Esophagus squamous epithelium (tissue), 5 donors: ENCODE measurements around the gene XPNPEP3. TPM values are rescaled to one million over a fixed set of nuclear protein-coding genes. Genes with fewer than 3 reads are reported as not detected.

Experiments
- DNase-seq: peaks from one replicate; lab custom pipeline; 2025; lab: John Stamatoyannopoulos, UW
- H3K27ac ChIP-seq, 4 donors: fragments of 200-600 bp; sonication (generic); one replicate each; pipeline ENCODE4 v1.5.1; 2016 to 2019; ENCODE audit warnings: mild to moderate bottlenecking in 1 of 4
- H3K27me3 ChIP-seq, 4 donors: fragments of 200-600 bp; sonication (generic); 1 replicate in 3 of 4; 2 replicates in 1 of 4; pipeline versions ENCODE4 v1.5.1 to v1.6.0; 2017 to 2021; ENCODE audit warnings: antibody characterized with exemption in 1 of 4
- H3K36me3 ChIP-seq, 3 donors: fragments of 200-600 bp; sonication (generic); one replicate each; pipeline ENCODE4 v1.5.1; 2016 to 2019
- H3K4me1 ChIP-seq, 3 donors: fragments of 200-600 bp; sonication (generic); one replicate each; pipeline ENCODE4 v1.5.1; 2017 to 2019
- H3K4me3 ChIP-seq, 4 donors: fragments of 200-600 bp; sonication (generic); 1 replicate in 3 of 4; 2 replicates in 1 of 4; pipeline ENCODE4 v1.5.1; 2016 to 2019; ENCODE audit warnings: mild to moderate bottlenecking in 2 of 4, moderate library complexity in 1 of 4
- H3K9me3 ChIP-seq, 3 donors: fragments of 200-600 bp; sonication (generic); one replicate each; pipeline ENCODE4 v1.5.1; 2016 to 2019
- POLR2A ChIP-seq, 4 donors: fragments of 450-650 bp; IDR thresholded peaks; one replicate each; pipeline ENCODE4 v1.6.1; 2017; ENCODE audit warnings: antibody characterized with exemption in 4 of 4, mild to moderate bottlenecking in 4 of 4, moderate library complexity in 3 of 4
- WGBS, 2 donors: methylation state at CpG; one replicate each; pipeline ENCODE4 v1.1.5; 2018; 5-methylcytosine and 5-hydroxymethylcytosine counted together
- intact Hi-C: fragments of 100-400 bp; cut with DNase I; formaldehyde crosslinking; loops from one replicate; pipeline ENCODE4 v1.15.0; 2022
- total RNA-seq, 4 donors: library from RNA; depleted of rRNA; stranded (reverse); fragments of >200 nt; gene quantifications; one replicate each; pipeline ENCODE4 v1.1.0, GENCODE V29; 2016
- TF ChIP-seq, protein P1 (sequence below), 6 experiments: fragments of 450-650 bp in 4 of 6; fragments of 200-600 bp in 2 of 6; sonication (generic) in 2 of 6; IDR thresholded peaks; one replicate each; pipeline ENCODE4 v1.5.1; 2016 to 2019; ENCODE audit warnings: antibody characterized with exemption in 6 of 6, mild to moderate bottlenecking in 4 of 6, moderate library complexity in 4 of 6
- donor health status: DM: yes; HTN: yes; CAD: no.

The XPNPEP3 gene
- total RNA-seq, 4 donors from 2014 or later, result 6.9 to 16.1 (median 9.0) TPM

DNA sequence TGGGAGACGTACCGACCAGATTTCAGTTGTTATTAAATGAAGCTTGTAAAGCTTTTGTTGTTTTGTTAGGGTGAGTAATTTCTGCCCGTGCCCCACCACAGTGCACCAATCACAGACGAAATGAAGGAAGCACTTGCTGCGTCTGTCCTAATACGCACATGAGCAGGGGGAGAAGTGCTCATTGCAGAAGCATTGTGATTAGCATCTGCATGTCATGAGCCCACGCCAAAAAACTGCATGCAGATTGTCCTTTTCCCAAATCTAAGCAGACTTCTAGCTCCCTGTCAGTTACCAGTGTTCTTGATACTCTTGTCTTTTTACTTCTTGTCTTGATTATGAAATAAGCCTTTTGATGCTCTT, 109.8 kb downstream of the XPNPEP3 start:
- no peak overlapping the region for H3K4me3 ChIP-seq
- no peaks in the 10 kb centered on the region for H3K4me1 ChIP-seq
- TF ChIP-seq, protein P1, sequence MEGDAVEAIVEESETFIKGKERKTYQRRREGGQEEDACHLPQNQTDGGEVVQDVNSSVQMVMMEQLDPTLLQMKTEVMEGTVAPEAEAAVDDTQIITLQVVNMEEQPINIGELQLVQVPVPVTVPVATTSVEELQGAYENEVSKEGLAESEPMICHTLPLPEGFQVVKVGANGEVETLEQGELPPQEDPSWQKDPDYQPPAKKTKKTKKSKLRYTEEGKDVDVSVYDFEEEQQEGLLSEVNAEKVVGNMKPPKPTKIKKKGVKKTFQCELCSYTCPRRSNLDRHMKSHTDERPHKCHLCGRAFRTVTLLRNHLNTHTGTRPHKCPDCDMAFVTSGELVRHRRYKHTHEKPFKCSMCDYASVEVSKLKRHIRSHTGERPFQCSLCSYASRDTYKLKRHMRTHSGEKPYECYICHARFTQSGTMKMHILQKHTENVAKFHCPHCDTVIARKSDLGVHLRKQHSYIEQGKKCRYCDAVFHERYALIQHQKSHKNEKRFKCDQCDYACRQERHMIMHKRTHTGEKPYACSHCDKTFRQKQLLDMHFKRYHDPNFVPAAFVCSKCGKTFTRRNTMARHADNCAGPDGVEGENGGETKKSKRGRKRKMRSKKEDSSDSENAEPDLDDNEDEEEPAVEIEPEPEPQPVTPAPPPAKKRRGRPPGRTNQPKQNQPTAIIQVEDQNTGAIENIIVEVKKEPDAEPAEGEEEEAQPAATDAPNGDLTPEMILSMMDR (IDR thresholded peaks at IDR 0.05), result no peak
- no peak for TF ChIP-seq POLR2A (IDR thresholded peaks at IDR 0.05)
- H3K27ac ChIP-seq, result no peak overlapping the region
- intact Hi-C loops, result no loop called here
- DNase-seq, result no peak
- H3K9me3 ChIP-seq, result no peaks in the 10 kb centered on the region
- no peaks in the 10 kb centered on the region for H3K27me3 ChIP-seq
- 66 to 71% methylated on average over 7 of the region's 7 CpGs for WGBS, 2 donors
- H3K36me3 ChIP-seq, result peaks cover 0 to 99% (median 33%) of the 10 kb centered on the region in 3 donors

DNA sequence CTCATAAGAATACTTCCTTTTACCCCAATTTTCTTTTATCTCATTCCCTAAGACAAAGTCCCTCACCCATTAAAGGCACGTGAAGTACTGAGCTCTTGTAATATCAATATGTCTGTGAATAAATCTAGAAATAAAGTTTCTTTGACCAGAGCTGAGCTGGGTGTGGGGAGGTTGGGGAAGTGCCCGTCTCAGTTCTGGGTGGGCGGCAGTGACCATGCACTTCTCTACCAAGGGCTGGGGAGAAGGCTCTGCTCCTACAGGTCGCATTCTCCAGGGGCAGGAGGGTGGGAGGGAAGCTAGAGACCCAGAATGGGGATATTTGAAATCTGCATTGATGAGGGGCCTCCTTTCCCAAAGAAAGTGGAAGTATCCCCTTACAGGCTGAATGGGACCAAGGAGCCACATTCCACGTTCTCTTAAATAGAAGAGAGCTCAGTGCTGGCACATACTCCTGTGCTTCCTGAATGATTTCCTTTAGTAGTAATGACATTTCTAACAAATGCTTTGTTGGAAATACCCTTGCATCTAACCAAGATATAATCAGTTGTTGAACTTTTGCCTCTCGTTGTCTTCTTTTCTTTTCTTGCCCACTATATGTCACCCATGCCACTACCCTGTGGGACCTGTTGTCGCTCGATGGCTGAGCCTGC, 110.3 kb downstream of the XPNPEP3 start:
- TF ChIP-seq, protein P1 (IDR thresholded peaks at IDR 0.05), result no peak
- TF ChIP-seq POLR2A (IDR thresholded peaks at IDR 0.05), result no peak
- H3K4me3 ChIP-seq, result no peak overlapping the region
- H3K27ac ChIP-seq, result no peak overlapping the region
- no peaks in the 10 kb centered on the region for H3K9me3 ChIP-seq
- peaks cover 0 to 99% (median 33%) of the 10 kb centered on the region in 3 donors for H3K36me3 ChIP-seq
- H3K27me3 ChIP-seq, result no peaks in the 10 kb centered on the region
- no peak for DNase-seq
- 79 to 81% methylated on average over 8 of the region's 8 CpGs for WGBS, 2 donors
- intact Hi-C loops, result no loop called here
- H3K4me1 ChIP-seq, result no peaks in the 10 kb centered on the region

DNA sequence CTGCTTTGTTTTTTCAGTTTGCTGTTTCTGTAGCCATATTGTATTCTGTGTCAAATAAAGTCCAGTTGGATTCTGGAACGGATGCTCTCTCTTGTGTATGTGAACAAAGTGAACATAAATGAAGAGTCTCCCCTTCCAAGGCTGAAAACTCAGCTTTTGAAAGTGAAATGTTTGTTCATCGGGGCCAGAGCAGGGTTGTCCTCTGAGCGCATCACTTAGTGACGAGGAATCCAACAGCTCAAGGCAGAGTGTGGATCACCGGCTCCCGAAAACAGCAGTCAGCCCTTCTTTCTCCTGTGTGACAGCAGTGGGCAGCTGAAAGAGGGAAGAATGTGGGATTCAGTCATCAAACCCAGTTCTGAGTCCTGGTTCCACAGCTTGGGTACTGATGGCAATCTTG, 115.6 kb downstream of the XPNPEP3 start:
- no peak for TF ChIP-seq POLR2A (IDR thresholded peaks at IDR 0.05)
- TF ChIP-seq, protein P1 (IDR thresholded peaks at IDR 0.05), result no peak
- no peak overlapping the region for H3K4me3 ChIP-seq
- DNase-seq, result no peak
- no peaks in the 10 kb centered on the region for H3K9me3 ChIP-seq
- no peak overlapping the region for H3K27ac ChIP-seq
- intact Hi-C loops, result no loop called here
- H3K36me3 ChIP-seq, result peaks cover 0 to 63% (median 19%) of the 10 kb centered on the region in 3 donors
- H3K27me3 ChIP-seq, result no peaks in the 10 kb centered on the region
- WGBS, 2 donors, result 94 to 97% methylated on average over 4 to 5 of the region's 6 CpGs
- no peaks in the 10 kb centered on the region for H3K4me1 ChIP-seq

DNA sequence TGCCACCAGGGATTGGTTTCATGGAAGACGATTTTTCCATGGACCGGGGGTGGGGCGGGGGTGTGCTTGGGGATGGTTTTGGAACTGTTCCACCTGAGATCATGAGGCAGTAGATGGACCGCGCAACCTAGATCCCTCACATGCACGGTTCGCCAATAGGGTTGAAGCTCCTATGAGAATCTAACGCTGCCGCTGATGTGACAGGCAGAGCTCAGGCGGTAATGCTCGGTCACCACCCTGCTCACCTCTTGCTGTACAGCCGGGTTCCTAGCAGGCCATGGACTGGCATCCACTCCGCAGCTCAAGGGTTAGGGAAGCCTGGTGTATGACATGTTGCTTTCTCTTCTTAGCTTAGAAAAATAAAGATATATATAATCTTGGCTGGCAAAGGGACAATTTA, 116.2 kb downstream of the XPNPEP3 start:
- Histone ChIP-seq H3K27me3 (no peaks in the 10 kb centered on the region), H3K4me3 (no peak overlapping the region), H3K4me1 (no peaks in the 10 kb centered on the region), H3K36me3 (peaks cover 0 to 57% (median 17%) of the 10 kb centered on the region in 3 donors), H3K27ac (no peak overlapping the region), H3K9me3 (no peaks in the 10 kb centered on the region)
- 96 to 100% methylated on average over 6 to 8 of the region's 13 CpGs for WGBS, 2 donors
- intact Hi-C loops, result no loop called here
- no peak for TF ChIP-seq POLR2A (IDR thresholded peaks at IDR 0.05)
- TF ChIP-seq, protein P1 (IDR thresholded peaks at IDR 0.05), result no peak
- DNase-seq, result no peak

DNA sequence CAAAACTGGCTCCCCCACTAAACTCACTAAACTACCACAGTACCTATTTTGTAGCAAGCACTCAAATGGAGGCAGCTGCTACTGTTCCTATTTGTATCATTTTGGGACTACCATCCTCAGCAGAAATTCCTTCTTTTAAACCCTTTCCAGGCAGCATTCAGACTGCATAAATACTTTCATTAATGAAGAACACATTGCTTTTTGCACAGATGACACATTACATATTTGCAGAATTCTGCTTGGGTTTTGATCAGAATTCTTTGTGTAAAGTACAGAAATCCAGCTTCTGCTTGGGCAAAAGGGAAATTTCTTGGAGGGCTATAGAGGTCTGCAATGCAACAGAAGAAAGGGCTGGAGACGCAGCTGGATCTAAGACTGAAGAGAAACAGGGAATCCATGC, 118.4 kb downstream of the XPNPEP3 start:
- no peak for TF ChIP-seq POLR2A (IDR thresholded peaks at IDR 0.05)
- TF ChIP-seq, protein P1 (IDR thresholded peaks at IDR 0.05), result no peak
- Histone ChIP-seq H3K9me3 (no peaks in the 10 kb centered on the region), H3K4me3 (no peak overlapping the region), H3K4me1 (no peaks in the 10 kb centered on the region), H3K27me3 (no peaks in the 10 kb centered on the region), H3K36me3 (peaks cover 0 to 35% (median 0%) of the 10 kb centered on the region in 3 donors), H3K27ac (no peak overlapping the region)
- DNase-seq, result no peak
- 73 to 75% methylated on average over 1 of the region's 1 CpG for WGBS, 2 donors
- intact Hi-C loops, result no loop called here
